GM12891 (cell line): ENCODE measurements around the gene TIMD4. TPM values are rescaled to one million over a fixed set of nuclear protein-coding genes. Genes with fewer than 3 reads are reported as not detected.
"Not testable (repeated sequence)": the region's sequence is repeated elsewhere in the genome, so short reads cannot be mapped to it uniquely, and the experiment has no call there.

Experiments
- DNase-seq: peaks from one replicate; pipeline ENCODE4 v3.0.0; 2011; ENCODE audit warnings: low spot score; ENCODE audit not compliant: insufficient read length
- FAIRE-seq: peaks from 2 replicates; lab custom pipeline; 2011; peaks lifted over from hg19 to GRCh38; lab: Jason Lieb, UNC
- PAX5 ChIP-seq: IDR thresholded peaks from 2 replicates; pipeline ENCODE4 v1.6.1; 2011; ENCODE audit warnings: low read length, moderate library complexity, mild to moderate bottlenecking; ENCODE audit not compliant: insufficient read depth, severe bottlenecking
- POLR2A ChIP-seq: IDR thresholded peaks from 2 replicates; pipeline ENCODE4 v1.6.1; 2011; ENCODE audit warnings: low read depth, low read length, control low read depth
- POLR2AphosphoS5 ChIP-seq: IDR thresholded peaks from 2 replicates; pipeline ENCODE4 v1.6.1; 2011; ENCODE audit warnings: low read depth, low read length, control low read depth
- POU2F2 ChIP-seq: IDR thresholded peaks from 2 replicates; pipeline ENCODE4 v1.6.1; 2011; ENCODE audit warnings: low read depth, mild to moderate bottlenecking, control low read depth, low read length, moderate library complexity
- SPI1 ChIP-seq: IDR thresholded peaks from 2 replicates; pipeline ENCODE4 v1.6.1; 2011; ENCODE audit warnings: low read depth, low read length, control low read depth
- TAF1 ChIP-seq: IDR thresholded peaks from 2 replicates; pipeline ENCODE4 v1.6.1; 2011; ENCODE audit warnings: low read depth, low read length, control low read depth
- polyA plus RNA-seq: library from polyadenylated mRNA; unstranded; fragments of >200 nt; gene quantifications from one replicate; pipeline ENCODE4 v1.2.1, GENCODE V29; 2012; ENCODE audit warnings: low read depth, missing spikeins, inconsistent platforms; ENCODE audit not compliant: missing spikeins

Gene TIMD4
- 2.0 TPM for polyA plus RNA-seq

DNA sequence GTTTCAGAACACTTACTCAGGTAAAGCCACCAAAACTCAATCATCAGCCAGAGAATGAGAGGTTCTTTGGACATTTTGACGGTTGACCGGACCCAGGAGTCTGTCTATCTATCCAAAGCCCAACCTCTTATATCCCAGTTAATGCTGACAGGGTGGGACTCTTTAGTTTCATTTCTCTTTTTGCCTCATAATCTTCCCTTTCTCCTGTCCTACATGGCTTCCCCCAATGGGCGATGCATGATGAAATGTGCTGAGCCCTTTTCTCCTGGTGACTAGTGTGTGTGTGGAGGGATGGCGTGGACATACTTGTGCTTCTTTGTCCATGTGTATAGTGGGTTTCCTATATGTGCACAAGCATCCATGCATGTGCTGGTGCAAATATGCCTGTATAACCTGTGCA, at the start of gene TIMD4:
TIMD4 (minus strand) TSS at position 102 of the 400 bp plus-strand sequence; CDS start at position 74, 28 bp downstream.
- DNase-seq (no peak), FAIRE-seq (no peak)
- no peak for TF ChIP-seq TAF1
- 0 out of 2 replicates have a peak, but pooled peaks have one; percentile 6 for TF ChIP-seq SPI1

DNA sequence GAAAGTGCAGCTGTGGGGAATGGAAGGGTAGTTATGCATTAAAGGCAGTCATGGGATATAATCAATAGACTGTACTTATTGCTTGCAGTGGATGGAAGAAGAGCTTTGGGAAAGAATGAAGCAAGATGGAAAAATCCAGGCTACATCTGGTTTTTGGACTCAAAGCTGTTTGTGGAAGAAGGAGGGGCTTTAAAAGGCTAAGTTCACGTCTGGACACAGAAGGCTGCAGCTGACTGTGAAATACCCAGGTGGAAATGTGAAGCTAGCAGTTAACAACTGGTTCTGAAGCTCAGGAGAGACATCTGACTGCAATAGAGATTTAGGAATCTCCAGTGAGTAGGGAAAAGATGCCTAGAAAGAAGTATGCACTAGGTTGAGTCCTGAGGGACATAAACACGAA, 43.2 kb upstream of the TIMD4 start:
- no peak for TF ChIP-seq POLR2AphosphoS5
- no peak for TF ChIP-seq TAF1
- TF ChIP-seq SPI1, result no peak
- no peak for TF ChIP-seq POLR2A
- no peak for TF ChIP-seq PAX5
- no peak for TF ChIP-seq POU2F2
- FAIRE-seq (no peak), DNase-seq (no peak)

DNA sequence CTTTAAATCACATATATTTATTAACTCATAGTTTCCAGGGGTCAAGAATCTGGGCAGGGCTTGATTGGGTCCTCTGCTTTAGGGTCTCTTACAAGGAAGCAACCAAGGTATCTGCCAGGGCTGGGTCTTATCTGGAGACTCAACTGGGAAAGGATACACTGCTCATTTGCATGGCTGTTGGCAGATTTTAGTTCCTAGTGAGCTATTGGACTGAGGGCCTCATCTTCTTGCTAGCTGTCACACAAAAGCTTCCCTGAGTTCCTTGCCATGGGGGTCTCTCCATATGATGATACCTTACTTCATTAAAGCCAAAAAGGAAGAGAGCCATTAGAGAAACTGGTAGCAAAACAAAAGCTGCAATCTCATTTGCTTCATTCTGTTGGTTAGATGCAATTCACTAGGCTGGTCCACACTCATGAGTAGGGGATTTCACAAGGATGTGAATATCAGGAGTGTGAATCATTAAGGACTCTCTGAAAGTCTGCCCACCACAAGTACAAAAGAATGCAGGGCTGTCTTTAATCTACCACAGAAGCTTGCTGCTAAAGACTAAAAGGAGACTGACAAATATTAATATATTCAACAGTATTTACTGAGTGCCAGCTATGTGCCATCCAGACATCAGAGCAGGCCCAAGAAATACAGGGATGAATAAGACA, 42.0 kb upstream of the TIMD4 start:
- DNase-seq (no peak), FAIRE-seq (no peak)
- TF ChIP-seq TAF1, result no peak
- TF ChIP-seq POLR2A, result no peak
- no peak for TF ChIP-seq PAX5
- no peak for TF ChIP-seq POU2F2
- TF ChIP-seq POLR2AphosphoS5, result no peak
- no peak for TF ChIP-seq SPI1

GRCh38 chr5:156991714-156992113, 28.7 kb upstream of the TIMD4 start:
- DNase-seq (no peak), FAIRE-seq (no peak)
- no peak for TF ChIP-seq TAF1
- no peak for TF ChIP-seq PAX5
- TF ChIP-seq POU2F2, result no peak
- TF ChIP-seq POLR2AphosphoS5, result no peak
- no peak for TF ChIP-seq POLR2A
- TF ChIP-seq SPI1, result no peak

DNA sequence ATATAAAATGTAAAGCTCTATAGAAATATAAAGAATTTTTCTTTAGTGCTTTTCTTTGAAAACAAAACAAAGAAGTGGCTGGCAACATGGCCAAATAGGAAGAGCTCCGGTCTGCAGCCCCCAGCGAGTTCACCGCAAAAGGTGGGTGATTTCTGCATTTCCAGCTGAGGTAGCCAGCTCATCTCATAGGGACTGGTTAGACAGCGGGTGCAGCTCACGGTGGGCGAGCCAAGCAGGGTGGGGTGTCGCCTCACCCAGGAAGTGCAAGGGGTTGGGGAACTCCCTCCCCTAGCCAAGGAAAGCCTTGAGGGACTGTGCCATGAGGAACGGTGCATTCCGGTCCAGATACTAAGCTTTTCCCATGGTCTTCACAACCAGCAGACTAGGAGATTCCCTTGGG, 21.0 kb upstream of the TIMD4 start:
- FAIRE-seq (no peak), DNase-seq (no peak)
- TF ChIP-seq PAX5 (no peak), TAF1 (no peak), POU2F2 (no peak), SPI1 (no peak), POLR2A (no peak), POLR2AphosphoS5 (no peak)

GRCh38 chr5:156981481-156981880, 18.5 kb upstream of the TIMD4 start:
- TF ChIP-seq SPI1 (peak; percentile 54), POLR2A (no peak), PAX5 (no peak), POU2F2 (no peak), POLR2AphosphoS5 (no peak), TAF1 (no peak)
- no peak for DNase-seq
- no peak for FAIRE-seq

DNA sequence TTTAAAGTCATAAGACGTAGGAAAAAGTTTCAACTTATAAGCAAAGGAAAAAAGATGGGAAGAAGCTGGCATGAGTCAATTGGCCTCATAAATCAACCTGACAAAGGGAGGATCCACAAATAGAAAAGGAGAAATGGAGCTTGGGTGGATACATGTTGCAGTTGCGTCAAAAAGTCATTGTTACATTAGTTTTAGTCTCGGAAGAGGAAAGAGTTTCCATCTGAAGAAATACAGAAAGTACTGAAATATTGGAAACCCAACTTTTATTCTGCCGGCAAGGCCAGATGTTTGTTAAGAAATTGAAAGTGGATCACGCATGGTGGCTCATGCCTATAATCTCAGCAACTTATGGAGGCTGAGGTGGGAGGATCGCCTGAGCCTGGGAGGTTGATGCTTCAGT, 11.3 kb upstream of the TIMD4 start:
- TF ChIP-seq PAX5 (no peak), TAF1 (no peak), SPI1 (no peak), POLR2AphosphoS5 (no peak), POU2F2 (no peak), POLR2A (no peak)
- no peak for FAIRE-seq

GRCh38 chr5:156971848-156972525, 9.0 kb upstream of the TIMD4 start:
- TF ChIP-seq TAF1 (no peak), POLR2A (no peak), POU2F2 (no peak), SPI1 (no peak), POLR2AphosphoS5 (no peak), PAX5 (no peak)
- DNase-seq (no peak), FAIRE-seq (no peak)

More for the DNA sequence above, 11.3 kb upstream of the TIMD4 start:
- no peak for DNase-seq

GRCh38 chr5:156971415-156971814, 8.4 kb upstream of the TIMD4 start:
- TF ChIP-seq PAX5, result no peak
- TF ChIP-seq POU2F2, result no peak
- no peak for TF ChIP-seq POLR2A
- no peak for TF ChIP-seq SPI1
- TF ChIP-seq POLR2AphosphoS5, result no peak
- no peak for TF ChIP-seq TAF1
- no peak for DNase-seq
- FAIRE-seq, result no peak

- FAIRE-seq, DNase-seq: not testable (repeated sequence)
These were observed 4.4 kb upstream of the TIMD4 start for GRCh38 chr5:156967386-156967785.
